WTC11 (cell line): ENCODE measurements around the gene MAEA. TPM values are rescaled to one million over a fixed set of nuclear protein-coding genes. Genes with fewer than 3 reads are reported as not detected.

ENCODE experiments used
- ATAC-seq: fragments of 200-7000 bp; cut with Tn5 transposase; 2 replicates; pipeline ENCODE4 v1.10.0; 2021; ENCODE audit warnings: mild to moderate bottlenecking, moderate library complexity
- CTCF ChIA-PET: fragments of 300-600 bp; sonication (Branson Sonifier 250); formaldehyde crosslinking; loops from one replicate; lab custom pipeline; 2021; ENCODE audit warnings: antibody characterized with exemption; lab: Charles Lee
- POLR2A ChIA-PET: fragments of 350-600 bp; sonication (Branson Sonifier 250); formaldehyde crosslinking; loops from one replicate; lab custom pipeline; 2021; ENCODE audit warnings: antibody characterized with exemption; lab: Charles Lee
- DNase-seq: peaks from one replicate; pipeline ENCODE4 v3.0.0; 2021; ENCODE audit warnings: low spot score
- H3K27ac Mint-ChIP-seq: 2 replicates; pipeline ENCODE4 v1.8.0; 2021; ENCODE audit warnings: mixed read lengths
- H3K27me3 Mint-ChIP-seq: 2 replicates; pipeline ENCODE4 v1.8.0; 2021; ENCODE audit warnings: low read depth, mild to moderate bottlenecking, moderate library complexity, mixed read lengths
- H3K36me3 Mint-ChIP-seq: 2 replicates; pipeline ENCODE4 v1.8.0; 2021; ENCODE audit warnings: mixed read lengths
- H3K4me1 Mint-ChIP-seq: 2 replicates; pipeline ENCODE4 v1.8.0; 2022; ENCODE audit warnings: mixed read lengths
- H3K4me3 Mint-ChIP-seq: 2 replicates; pipeline ENCODE4 v1.8.0; 2021; ENCODE audit warnings: mild to moderate bottlenecking, moderate library complexity, mixed read lengths
- H3K9me3 Mint-ChIP-seq: 2 replicates; pipeline ENCODE4 v1.8.0; 2021; ENCODE audit warnings: mixed read lengths
- CREM ChIP-seq: sonication (generic); formaldehyde crosslinking; IDR thresholded peaks from 2 replicates; pipeline ENCODE4 v1.8.1; 2022; ENCODE audit warnings: mild to moderate bottlenecking, missing genetic modification reagents, moderate library complexity
- E2F1 ChIP-seq: sonication (generic); formaldehyde crosslinking; IDR thresholded peaks from 2 replicates; pipeline ENCODE4 v1.8.0; 2022; ENCODE audit warnings: mild to moderate bottlenecking, missing genetic modification reagents
- FOXJ3 ChIP-seq: sonication (generic); formaldehyde crosslinking; IDR thresholded peaks from 2 replicates; pipeline ENCODE4 v1.9.0; 2021; ENCODE audit warnings: missing genetic modification reagents, mild to moderate bottlenecking, borderline replicate concordance
- GTF2I ChIP-seq: fragments of 250-450 bp; sonication (Bioruptor Pico); conservative IDR thresholded peaks from 2 replicates; pipeline ENCODE4 v1.4.0; 2021; ENCODE audit warnings: mild to moderate bottlenecking
- HMGA2 ChIP-seq: fragments of 250-450 bp; sonication (Bioruptor Pico); IDR thresholded peaks from 2 replicates; pipeline ENCODE4 v1.4.0; 2021; ENCODE audit warnings: mild to moderate bottlenecking, moderate library complexity
- SMAD3 ChIP-seq: sonication (generic); formaldehyde crosslinking; IDR thresholded peaks from 2 replicates; pipeline ENCODE4 v1.8.0; 2022; ENCODE audit warnings: missing genetic modification reagents, mild to moderate bottlenecking, borderline replicate concordance
- SOX15 ChIP-seq: fragments of 250-450 bp; sonication (Bioruptor Pico); IDR thresholded peaks from 2 replicates; pipeline ENCODE4 v1.9.0; 2021; ENCODE audit warnings: mild to moderate bottlenecking
- SP1 ChIP-seq: sonication (generic); formaldehyde crosslinking; conservative IDR thresholded peaks from 2 replicates; pipeline ENCODE4 v1.8.1; 2022; ENCODE audit warnings: missing genetic modification reagents
- TP53 ChIP-seq: sonication (generic); formaldehyde crosslinking; IDR thresholded peaks from 2 replicates; pipeline ENCODE4 v1.8.1; 2023; ENCODE audit warnings: mild to moderate bottlenecking, missing genetic modification reagents
- ZNF416 ChIP-seq: fragments of 250-450 bp; sonication (Bioruptor Pico); IDR thresholded peaks from 2 replicates; pipeline ENCODE4 v1.9.0; 2021; ENCODE audit warnings: mild to moderate bottlenecking, inconsistent platforms
- total RNA-seq: library from RNA; stranded (reverse); gene quantifications from 3 replicates; pipeline ENCODE4 v1.2.3, GENCODE V29; 2021
- TF ChIP-seq, protein P1 (sequence below): sonication (generic); formaldehyde crosslinking; IDR thresholded peaks from 2 replicates; pipeline ENCODE4 v1.8.1; 2022; ENCODE audit warnings: mild to moderate bottlenecking, missing genetic modification reagents, moderate library complexity, borderline replicate concordance
- TF ChIP-seq, protein P2 (sequence below): fragments of 250-450 bp; sonication (Bioruptor Pico); IDR thresholded peaks from 2 replicates; pipeline ENCODE4 v1.9.0; 2021; ENCODE audit warnings: mild to moderate bottlenecking

MAEA gene
- total RNA-seq, 1 experiment from 2014 or later, result 86.9 TPM

DNA sequence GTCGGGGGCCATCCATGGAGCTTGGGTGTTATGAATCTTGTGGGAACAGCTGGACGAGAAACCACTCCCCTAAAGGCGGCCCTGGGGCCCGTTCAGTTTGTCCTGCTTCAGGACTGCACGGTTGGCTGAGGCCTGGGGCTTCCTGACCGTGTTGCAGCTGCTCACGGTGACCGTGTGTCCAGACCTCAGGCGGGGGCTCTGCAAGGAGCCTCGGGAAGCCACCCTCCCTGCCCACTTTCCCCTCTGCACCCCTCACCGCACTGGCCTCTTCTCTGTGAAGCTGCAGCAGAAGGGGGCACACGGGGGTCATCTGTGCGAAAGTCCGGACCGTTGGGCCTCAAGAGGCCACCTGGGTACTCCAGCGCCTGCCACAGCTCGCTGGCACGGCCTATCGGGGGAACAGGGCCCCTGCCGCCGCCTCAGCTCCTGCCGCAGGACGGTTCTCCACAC is 86.7 kb downstream of the MAEA start:
- DNase-seq, result peak; percentile 5
- Mint-ChIP-seq H3K4me1 (no peaks in the 10 kb centered on the region), H3K9me3 (no peaks in the 10 kb centered on the region), H3K4me3 (no peak overlapping the region)
- TF ChIP-seq TP53 (CRISPR knock-in tag), result no peak
- TF ChIP-seq, protein P1, sequence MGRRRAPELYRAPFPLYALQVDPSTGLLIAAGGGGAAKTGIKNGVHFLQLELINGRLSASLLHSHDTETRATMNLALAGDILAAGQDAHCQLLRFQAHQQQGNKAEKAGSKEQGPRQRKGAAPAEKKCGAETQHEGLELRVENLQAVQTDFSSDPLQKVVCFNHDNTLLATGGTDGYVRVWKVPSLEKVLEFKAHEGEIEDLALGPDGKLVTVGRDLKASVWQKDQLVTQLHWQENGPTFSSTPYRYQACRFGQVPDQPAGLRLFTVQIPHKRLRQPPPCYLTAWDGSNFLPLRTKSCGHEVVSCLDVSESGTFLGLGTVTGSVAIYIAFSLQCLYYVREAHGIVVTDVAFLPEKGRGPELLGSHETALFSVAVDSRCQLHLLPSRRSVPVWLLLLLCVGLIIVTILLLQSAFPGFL (CRISPR knock-in tag), result no peak
- TF ChIP-seq, all 79 proteins: peak for 0
- CTCF ChIA-PET, result interaction anchor here (1.1 to 1.7 kb wide), 3 partner anchors 20 to 25 kb away, joined by 3 to 9 read pairs (median 5); no protein-coding TSS in a partner anchor
- no peak overlapping the region for H3K27ac Mint-ChIP-seq
- no peak for ATAC-seq
- peaks cover 12% of the 10 kb centered on the region; the same call in 1 of the 2 replicates for H3K36me3 Mint-ChIP-seq
- POLR2A ChIA-PET, result no interaction called here
- no peaks in the 10 kb centered on the region; the same call in 1 of the 2 replicates for H3K27me3 Mint-ChIP-seq

DNA sequence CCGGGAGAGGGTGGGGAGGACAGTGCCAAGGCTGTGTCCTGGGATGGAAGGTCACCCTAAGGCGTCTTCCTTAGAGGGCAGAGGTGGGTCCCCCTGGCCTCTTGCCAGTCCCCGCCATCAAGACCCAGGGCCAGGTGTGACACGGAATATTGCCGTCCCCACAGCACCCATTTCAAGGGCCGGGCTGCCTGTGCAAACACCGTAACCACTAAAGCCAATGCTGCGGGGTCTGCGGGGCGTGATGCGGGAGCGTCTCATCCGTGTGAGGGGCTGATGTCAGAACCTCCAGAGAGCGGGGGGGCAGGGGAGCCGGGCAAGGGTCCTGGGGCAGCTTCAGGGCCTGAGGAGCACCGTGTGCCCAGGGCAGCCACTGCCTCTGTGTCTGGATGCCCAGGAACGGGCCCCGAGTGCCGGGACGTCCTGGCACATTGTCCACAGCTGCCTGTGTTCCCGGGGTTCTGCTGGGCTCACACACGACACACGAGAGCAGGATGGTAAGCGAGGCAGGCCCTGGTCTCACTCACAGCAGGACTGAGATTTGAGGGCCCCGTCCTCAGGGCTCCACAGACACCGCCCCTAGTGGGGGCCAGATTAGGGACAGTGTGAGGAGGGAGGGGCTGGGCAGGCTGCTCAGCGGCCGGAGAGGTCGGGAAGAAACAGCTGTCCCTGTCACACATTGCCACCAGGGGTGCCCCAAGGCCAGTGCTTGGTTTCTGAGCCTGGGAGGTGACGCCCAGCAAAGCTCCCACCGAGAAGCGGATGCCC is 87.3 kb downstream of the MAEA start:
- Mint-ChIP-seq H3K27me3 (no peaks in the 10 kb centered on the region; the same call in 1 of the 2 replicates), H3K9me3 (no peaks in the 10 kb centered on the region), H3K4me3 (no peak overlapping the region), H3K36me3 (peaks cover 10% of the 10 kb centered on the region; the same call in 1 of the 2 replicates), H3K4me1 (no peaks in the 10 kb centered on the region), H3K27ac (no peak overlapping the region)
- CTCF ChIA-PET, result interaction anchor here (0.5 to 2.2 kb wide), 6 partner anchors 11 to 268 kb away, joined by 3 to 9 read pairs (median 4); no protein-coding TSS in a partner anchor
- DNase-seq, result peak; percentile 27
- TF ChIP-seq, protein P2, sequence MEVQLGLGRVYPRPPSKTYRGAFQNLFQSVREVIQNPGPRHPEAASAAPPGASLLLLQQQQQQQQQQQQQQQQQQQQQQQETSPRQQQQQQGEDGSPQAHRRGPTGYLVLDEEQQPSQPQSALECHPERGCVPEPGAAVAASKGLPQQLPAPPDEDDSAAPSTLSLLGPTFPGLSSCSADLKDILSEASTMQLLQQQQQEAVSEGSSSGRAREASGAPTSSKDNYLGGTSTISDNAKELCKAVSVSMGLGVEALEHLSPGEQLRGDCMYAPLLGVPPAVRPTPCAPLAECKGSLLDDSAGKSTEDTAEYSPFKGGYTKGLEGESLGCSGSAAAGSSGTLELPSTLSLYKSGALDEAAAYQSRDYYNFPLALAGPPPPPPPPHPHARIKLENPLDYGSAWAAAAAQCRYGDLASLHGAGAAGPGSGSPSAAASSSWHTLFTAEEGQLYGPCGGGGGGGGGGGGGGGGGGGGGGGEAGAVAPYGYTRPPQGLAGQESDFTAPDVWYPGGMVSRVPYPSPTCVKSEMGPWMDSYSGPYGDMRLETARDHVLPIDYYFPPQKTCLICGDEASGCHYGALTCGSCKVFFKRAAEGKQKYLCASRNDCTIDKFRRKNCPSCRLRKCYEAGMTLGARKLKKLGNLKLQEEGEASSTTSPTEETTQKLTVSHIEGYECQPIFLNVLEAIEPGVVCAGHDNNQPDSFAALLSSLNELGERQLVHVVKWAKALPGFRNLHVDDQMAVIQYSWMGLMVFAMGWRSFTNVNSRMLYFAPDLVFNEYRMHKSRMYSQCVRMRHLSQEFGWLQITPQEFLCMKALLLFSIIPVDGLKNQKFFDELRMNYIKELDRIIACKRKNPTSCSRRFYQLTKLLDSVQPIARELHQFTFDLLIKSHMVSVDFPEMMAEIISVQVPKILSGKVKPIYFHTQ (CRISPR knock-in tag), result no peak
- TF ChIP-seq GTF2I (0 out of 2 replicates have a peak, but pooled peaks have one; percentile 14), HMGA2 (CRISPR knock-in tag) (no peak)
- POLR2A ChIA-PET, result no interaction called here
- peak; percentile 48 for ATAC-seq

DNA sequence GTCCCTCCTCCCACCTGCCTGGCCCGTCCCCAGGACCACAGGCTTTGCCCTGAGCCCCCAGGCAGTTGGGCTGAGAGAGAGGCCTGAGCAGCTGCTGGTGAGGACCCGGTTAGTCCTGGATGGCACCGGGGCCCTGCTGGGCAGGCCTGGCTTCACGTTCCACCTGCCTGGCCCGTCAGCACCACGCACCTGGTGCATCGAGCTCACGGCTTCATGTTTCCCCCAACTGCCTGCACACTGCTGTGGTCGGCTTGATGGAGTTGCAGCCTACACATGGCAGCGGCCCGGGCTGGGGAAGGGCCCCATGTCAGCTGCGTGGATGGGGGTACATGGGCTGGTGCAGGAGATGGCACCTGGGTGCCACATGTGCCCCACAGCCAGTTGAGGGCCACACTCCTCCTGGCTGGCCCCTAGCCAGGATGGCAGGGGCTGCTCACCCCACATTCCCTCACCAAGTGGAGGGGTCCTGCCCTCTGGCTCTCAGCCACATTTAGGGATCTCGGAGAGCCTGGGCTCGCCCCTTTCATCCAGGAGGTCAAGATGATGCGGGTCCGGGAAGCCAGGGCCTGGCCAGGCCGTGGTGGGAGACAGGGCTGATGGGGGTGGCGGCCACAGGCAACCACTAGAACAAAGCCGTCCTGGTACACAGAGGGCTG is 88.0 kb downstream of the MAEA start:
- ChIA-PET CTCF (interaction anchor here (0.5 to 2.2 kb wide), 6 partner anchors 12 to 268 kb away, joined by 3 to 9 read pairs (median 4); no protein-coding TSS in a partner anchor), POLR2A (no interaction called here)
- no peaks in the 10 kb centered on the region for H3K4me1 Mint-ChIP-seq
- H3K27me3 Mint-ChIP-seq, result no peaks in the 10 kb centered on the region; the same call in 1 of the 2 replicates
- H3K4me3 Mint-ChIP-seq, result no peak overlapping the region
- peak; percentile 8 for DNase-seq
- H3K9me3 Mint-ChIP-seq, result no peaks in the 10 kb centered on the region
- H3K36me3 Mint-ChIP-seq, result peaks cover 6% of the 10 kb centered on the region; the same call in 1 of the 2 replicates
- no peak for ATAC-seq
- TF ChIP-seq SOX15, result no peak
- TF ChIP-seq SP1 (CRISPR knock-in tag), result no peak
- no peak for TF ChIP-seq FOXJ3 (CRISPR knock-in tag)
- no peak for TF ChIP-seq HMGA2 (CRISPR knock-in tag)
- no peak for TF ChIP-seq SMAD3 (CRISPR knock-in tag)
- no peak for TF ChIP-seq CREM (CRISPR knock-in tag)
- TF ChIP-seq ZNF416 (CRISPR knock-in tag), result no peak
- TF ChIP-seq E2F1 (CRISPR knock-in tag), result no peak
- no peak overlapping the region for H3K27ac Mint-ChIP-seq
